Uterus (tissue), 2 donors: Measurements from ENCODE around the gene HARS1.

ENCODE experiments used
- POLR2A ChIP-seq, 2 donors: fragments of 450-650 bp; IDR thresholded peaks; one replicate each; pipeline ENCODE4 v1.6.1; 2016; ENCODE audit warnings: antibody characterized with exemption in 2 of 2, mild to moderate bottlenecking in 1 of 2, moderate library complexity in 1 of 2
- TF ChIP-seq, protein P1 (sequence below), 4 experiments: fragments of 200-600 bp in 2 of 4; fragments of 450-650 bp in 2 of 4; sonication (generic) in 2 of 4; IDR thresholded peaks; one replicate each; pipeline ENCODE4 v1.5.1; 2016 to 2019; ENCODE audit warnings: antibody characterized with exemption in 4 of 4, mild to moderate bottlenecking in 2 of 4, moderate library complexity in 1 of 4

- TF ChIP-seq, protein P1, sequence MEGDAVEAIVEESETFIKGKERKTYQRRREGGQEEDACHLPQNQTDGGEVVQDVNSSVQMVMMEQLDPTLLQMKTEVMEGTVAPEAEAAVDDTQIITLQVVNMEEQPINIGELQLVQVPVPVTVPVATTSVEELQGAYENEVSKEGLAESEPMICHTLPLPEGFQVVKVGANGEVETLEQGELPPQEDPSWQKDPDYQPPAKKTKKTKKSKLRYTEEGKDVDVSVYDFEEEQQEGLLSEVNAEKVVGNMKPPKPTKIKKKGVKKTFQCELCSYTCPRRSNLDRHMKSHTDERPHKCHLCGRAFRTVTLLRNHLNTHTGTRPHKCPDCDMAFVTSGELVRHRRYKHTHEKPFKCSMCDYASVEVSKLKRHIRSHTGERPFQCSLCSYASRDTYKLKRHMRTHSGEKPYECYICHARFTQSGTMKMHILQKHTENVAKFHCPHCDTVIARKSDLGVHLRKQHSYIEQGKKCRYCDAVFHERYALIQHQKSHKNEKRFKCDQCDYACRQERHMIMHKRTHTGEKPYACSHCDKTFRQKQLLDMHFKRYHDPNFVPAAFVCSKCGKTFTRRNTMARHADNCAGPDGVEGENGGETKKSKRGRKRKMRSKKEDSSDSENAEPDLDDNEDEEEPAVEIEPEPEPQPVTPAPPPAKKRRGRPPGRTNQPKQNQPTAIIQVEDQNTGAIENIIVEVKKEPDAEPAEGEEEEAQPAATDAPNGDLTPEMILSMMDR (IDR thresholded peaks at IDR 0.05), result no peak
- no peak for TF ChIP-seq POLR2A (IDR thresholded peaks at IDR 0.05)
Measured at GRCh38 chr5:140637371-140638100, 53.6 kb downstream of the HARS1 start.
